HG03103 (cell line): ENCODE results near the gene GPR155.
A peak's percentile ranks its signal among the peaks of the same experiment; 100 is the strongest.
"Not testable (repeated sequence)": the region's sequence is repeated elsewhere in the genome, so short reads cannot be mapped to it uniquely, and the experiment has no call there.

Experiments
- ATAC-seq: cut with Tn5 transposase; IDR thresholded peaks from one replicate; pipeline ENCODE4 v1.9.1; 2021; ENCODE audit warnings: low read depth; ENCODE audit not compliant: unreplicated experiment

GPR155 gene

DNA sequence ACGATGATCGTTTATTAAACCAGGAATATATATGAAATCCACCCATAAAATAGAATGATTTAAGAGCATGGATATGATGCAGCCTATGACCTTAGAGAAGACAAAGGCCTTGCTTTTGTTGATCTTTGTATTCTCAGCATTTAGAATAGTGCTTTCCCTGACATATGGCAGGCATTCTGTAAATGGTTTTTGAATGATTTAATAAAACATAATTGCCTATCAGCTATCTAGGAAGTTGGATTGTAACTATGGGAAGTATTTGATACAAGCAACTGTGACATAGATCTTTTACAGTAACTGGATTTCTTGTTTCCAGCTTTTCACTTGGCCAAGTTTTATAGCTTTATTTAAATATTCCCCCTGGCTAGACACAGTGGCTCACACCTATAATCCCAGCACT is 5.1 kb upstream of the GPR155 start:
- no peak for ATAC-seq

DNA sequence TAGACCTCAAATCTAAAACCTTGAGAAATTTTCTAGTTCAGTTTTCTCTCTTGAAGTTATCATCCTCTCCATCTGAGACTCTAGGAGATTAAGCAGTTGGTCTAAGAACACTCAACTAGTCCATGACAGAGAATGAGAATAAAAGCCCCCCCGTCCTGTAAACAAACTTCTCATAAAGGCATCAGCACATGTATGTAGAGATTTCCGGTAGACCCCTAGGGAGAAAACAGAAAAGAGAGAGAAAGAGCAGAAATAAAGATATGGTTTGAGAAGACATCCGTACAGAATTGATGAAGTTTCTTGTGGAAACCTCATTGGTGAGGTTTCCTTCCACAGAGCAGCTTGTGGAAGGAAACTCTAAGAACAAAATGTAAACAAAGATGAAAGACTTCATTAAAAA is 3.2 kb upstream of the GPR155 start:
- ATAC-seq = no peak

DNA sequence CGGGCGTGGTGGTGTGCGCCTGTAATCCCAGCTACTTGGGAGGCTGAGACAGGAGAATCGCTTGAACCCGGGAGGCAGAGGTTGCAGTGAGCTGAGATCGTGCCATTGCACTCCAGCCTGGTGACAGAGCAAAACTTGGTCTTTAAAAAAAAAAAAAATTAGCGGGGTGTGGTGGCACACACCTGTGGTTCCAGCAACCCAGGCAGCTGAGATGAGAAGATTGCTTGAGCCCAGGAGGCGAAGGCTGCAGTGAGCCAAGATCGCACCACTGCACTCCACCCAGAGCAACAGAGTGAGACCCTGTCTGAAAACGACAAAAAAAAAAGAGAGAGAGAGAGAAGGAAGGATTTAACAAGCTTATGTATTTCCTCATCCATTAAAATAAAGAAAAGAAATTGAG is 2.7 kb upstream of the GPR155 start:
- ATAC-seq = not testable (repeated sequence)

DNA sequence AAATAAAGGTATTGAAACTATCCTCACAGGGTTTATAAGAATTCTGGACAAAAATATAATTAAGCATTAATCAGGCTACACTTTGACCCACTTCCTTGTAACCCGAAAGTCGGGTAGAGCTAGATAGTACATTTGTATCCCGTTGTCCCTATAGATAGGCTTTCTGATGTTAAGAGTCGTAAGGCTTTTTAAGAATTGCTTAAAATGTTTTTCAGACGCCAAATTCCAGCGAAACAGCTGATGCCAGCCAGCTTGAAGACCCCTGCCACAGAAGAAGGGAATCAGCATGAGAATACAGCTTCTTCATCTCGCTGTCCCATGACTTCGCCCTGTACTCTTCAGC is 962 bp upstream of the GPR155 start:
- no peak for ATAC-seq

DNA sequence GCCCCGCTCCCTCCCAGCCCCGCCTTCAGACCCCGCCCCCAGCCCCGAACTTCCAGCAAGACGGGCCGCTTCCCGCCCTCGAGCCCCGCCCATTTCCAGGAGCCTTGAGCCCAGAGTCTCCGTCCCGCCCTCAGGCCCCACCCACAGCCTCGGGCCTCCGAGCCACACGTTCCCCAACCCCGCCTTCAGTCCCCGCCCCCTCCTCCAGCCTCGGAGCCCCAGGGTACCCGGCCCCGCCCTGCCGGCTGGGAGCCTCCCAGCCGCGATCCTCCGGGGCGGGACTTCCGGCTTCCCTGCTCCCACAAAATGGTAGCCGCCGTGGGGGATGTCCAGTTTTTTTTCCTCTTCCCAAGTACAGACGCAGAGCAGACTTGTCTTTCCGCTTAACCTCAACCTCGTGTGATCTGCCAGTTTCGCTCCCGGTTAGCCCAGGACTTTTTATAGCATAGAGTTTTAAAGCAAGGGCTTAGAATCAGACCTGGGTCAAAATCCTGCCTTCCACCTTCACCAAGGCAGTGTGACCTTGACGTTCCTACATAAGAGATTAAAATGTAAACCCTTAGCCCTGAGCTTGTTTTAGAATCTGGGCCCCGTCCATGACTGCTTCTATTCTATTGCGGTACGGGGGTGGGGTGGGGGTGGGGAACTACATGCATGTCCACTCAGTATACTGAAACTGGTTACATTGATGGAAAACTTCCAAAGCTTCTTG is 435 bp upstream of the GPR155 start:
- peak; percentile 87 for ATAC-seq

DNA sequence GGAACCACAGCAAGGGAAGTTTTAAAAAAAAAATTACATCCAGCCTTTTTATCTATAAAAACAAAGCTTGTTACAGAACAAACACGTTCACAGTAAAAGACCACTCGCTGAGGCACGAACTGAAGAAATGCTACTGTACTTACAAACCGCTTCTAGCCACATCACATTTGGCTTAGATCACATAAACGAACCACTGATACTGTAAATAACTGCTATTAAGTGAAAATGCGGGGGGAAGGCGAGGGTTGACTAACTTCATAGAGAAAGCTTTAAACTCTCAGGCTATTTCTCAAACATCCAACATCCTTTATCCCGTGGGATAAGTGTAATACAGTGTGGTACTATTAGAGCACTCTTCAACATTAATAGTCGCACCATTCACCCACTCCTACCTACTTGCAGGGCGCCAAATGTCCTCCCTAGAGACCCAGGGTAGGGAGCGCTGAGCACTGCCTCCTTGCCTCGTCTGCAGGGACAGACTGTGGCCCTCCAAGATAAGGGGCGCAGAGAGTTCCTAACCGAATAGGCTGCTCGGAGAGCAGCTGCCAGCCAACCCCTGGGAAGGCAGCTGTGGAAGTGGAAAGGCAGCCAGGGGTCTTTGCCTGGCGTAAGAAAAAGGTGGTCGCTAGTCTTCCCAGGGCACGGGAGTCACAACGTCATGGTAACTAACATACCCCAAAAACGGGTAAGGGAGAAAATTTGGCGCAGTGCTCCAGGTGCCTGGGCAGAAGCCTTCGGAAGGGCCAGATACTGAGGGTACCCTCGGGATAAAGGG is 854 bp downstream of the GPR155 start:
- ATAC-seq = peak; percentile 27

DNA sequence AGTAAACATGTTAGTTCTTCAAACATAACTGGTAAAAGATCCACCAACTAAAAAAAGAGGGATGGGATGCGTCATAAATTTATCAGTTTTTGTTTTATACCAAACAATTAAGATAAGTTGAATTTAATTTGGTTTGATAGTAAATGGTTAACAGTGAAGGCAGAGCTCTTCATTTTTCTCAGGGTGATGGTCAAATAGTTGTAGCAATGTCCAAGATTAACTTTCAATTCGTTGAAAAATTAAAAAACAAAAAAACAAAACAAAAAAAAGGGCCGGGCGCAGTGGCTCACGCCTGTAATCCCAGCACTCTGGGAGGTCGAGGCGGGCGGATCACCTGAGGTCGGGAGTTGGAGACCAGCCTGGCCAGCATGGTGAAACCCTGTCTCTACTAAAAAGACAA is 1.8 kb downstream of the GPR155 start:
- not testable (repeated sequence) for ATAC-seq

DNA sequence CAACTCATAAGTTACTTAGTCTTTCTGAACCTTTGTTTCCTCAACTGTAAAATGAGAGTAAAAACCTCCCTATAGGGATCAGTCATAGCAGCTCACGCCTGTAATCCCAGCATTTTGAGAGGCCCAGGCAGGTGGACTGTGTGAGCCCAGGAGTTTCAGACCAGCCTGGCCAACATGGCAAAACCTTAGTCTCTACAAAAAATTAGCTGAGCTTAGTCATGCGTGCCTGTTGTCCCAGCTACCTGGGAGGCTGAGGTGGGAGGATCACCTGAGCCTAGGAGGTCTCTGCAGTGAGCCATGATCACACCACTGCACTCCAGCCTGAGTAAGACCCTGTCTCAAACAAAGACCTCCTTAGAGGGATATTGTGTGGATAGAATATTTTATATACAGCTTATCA is 2.3 kb downstream of the GPR155 start:
- ATAC-seq = no peak

DNA sequence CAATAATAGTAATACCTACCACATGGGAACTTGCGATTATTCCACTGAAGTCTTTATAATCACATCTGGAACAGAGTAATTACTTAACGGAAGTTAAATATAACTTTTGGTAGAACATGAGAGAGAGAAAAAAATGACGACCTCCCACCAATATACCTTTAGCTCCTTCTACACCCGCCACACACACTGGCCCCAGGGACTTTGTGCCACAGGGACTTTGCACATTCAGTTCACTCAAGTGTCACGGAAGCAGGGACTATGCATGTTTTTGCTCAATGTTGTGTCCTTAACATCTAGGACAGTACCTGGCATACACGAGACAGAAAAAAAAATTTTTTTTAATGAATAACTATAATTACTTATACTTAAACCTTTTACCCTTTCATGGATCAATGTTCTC is 4.0 kb downstream of the GPR155 start:
- ATAC-seq = no peak

DNA sequence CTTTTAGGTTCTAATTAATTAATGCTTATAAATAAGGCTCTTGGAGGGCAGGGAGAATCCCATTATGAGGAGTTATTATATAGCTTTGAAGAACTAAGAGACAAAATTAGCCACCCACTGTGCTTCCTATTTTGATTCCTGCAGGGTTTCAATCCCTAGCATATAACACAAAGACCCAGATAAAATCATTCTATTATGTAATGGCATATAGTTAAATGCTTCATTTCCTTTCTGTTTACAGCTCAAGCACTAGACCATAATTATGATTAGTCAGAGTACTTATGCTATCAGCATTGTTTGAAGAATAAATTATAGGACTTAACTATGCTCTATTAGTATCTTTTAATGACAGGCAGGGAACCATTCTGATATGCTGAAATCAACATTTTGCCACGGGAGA is 9.1 kb downstream of the GPR155 start:
- no peak for ATAC-seq

DNA sequence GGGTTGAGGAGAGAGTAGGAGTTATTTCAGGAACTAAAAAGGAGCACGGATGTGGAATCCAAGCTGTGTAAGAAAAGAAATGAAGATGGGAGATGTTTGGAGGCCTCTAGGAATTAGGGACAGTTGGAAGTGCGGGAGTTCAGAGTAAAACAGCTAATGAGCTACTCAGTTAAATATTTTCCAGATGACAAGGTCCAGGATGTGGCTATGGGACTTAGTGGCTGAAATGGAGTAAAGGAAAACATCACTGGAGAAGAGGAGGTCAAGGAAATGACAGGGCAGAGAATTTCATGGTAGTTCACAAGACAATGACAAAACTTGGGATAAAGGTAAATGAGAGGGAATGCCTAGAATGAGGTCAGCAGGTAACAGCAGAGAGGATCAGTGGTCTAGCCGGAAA is 13.0 kb downstream of the GPR155 start:
- no peak for ATAC-seq

DNA sequence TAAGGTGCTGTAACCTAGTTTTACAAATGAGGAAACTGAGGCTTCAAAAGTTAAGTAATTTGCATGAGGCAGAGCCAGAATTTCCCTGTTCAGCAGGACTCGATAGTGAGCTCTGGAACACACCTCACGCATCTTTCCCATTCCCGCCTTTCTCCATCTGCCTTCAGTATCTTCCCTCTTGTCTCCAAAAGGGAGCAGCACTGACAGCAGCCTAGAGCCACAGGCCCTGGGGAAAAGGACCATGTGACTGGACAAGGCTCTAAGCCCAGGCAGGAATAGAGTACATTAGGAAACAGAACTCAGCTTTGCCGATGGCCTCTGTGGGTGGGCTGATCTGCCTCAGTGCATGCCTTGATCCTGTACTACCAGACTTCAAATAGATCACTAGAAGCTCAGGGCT is 21.5 kb downstream of the GPR155 start:
- ATAC-seq = no peak

DNA sequence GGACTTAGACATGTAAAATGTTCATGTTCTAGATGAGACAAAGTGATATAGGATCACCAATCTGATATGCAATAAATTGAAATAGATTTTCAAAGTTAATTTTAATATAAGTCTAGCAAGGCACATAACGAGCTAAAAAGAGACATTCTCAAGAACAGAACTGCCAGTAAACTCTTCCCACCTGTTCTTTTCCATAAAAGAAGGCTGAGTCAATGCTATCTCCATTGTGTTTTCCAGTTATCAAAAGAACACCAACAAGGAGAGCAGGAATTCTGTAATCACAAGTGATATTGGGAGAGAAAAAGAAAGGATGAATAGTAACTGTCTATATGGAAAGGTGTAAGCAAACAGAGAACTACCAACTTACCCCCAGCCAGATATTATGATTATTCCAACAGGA is 25.6 kb downstream of the GPR155 start:
- no peak for ATAC-seq

DNA sequence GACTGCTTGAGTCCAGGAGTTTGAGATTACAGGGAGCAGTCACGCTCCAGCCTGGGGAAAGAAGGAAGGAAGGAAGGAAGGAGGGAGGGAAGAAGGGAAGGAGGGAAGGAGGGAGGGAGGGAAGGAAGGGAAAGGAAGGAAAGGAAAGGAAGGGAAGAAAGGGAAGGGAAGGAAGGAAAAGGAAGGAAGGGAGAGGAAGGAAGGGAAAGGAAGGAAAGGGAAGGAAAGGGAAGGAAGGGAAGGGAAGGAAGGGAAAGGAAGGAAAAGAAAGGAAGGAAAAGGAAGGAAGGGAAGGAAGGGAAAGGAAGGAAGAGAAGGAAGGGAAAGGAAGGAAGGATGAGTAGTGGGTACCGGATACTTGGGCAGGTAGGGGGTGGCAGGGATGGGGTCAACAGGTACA is 32.3 kb downstream of the GPR155 start:
- no peak for ATAC-seq

DNA sequence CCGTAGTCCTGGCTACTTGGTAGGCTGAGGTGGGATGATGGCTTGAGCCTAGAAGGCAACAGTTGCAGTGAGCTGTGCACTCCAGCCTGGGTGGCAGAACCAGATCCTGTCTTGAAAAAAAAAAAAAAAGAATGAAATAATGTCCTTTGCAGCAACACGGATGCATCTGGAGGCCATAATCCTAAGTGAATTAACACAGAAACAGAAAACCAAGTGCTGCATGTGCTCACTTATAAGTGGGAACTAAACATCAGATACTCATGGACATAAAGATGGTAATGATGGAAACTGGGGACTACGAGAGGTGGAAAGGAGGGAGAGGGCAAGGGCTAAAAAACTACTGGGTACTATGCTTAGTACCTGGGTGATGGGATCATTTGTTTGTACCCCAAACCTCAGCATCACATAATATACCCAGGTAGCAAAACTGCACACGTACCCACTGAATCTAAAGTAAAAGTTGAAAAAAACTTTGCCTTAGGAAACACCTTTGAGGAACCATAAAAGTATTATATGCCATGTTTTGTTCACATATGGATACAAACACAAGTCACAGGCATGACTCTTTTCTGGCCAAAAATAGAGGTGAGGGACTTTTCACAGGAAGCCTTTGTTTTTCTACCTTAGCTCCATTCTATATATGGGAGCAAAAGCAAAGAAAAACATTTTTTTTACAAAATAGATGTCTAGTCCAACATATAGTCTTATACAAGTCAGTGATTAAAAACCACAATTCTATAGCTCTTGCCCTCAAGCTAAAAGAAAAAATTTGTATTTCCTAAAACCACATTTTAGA is 36.6 kb downstream of the GPR155 start:
- no peak for ATAC-seq

DNA sequence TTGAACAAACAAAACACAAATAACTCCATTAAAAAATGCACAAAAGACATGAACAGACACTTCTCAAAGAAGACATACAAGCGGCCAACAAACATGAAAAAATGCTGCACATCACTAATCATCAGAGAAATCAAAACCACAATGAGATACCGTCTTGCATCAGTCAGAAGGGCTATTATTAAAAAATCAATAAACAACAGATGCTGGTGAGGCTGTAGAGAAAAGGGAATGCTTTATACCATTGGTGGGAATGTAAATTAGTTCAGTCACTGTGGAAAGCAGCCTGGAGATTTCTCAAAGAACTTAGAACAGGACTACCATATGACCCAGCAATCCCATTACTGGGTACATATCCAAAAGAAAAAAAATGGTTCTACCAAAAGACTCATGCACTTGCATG is 37.8 kb downstream of the GPR155 start:
- no peak for ATAC-seq

DNA sequence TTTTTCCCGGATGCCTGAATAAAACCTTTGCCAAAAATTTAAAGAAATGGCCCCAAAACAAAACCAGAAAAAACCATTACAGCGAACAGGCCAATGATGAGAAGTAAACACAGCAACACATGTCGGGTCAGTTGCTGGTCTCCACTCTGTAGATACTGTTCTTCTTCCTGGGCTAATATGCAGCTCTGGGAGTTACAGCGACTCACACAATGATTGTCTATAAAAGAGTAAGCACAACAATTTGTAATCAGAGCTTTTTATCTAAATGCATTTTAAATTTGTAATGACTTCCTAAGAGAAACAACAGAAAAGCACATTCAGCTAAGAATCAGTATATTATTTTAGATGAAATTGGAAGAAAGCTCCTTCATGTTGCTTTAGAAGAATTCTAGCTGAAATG is 40.3 kb downstream of the GPR155 start:
- ATAC-seq = no peak

DNA sequence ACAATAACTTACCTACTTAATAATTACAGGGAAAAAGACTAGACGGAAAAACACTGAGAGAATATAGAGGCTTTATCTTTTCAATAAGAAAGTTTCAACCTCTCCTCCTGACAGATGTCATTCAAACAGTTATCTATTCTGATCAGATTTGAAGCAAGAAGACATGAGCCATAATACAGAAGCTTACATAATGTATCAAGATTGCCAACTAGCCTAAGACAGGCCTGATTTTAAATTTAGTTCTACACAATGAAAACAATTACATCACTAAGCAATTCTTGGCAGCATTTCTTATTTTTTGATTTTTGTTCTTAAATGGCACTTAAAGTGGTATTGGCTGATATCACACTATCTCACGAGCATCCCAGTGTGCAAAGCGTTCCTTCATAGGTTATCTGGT is 41.6 kb downstream of the GPR155 start:
- no peak for ATAC-seq

DNA sequence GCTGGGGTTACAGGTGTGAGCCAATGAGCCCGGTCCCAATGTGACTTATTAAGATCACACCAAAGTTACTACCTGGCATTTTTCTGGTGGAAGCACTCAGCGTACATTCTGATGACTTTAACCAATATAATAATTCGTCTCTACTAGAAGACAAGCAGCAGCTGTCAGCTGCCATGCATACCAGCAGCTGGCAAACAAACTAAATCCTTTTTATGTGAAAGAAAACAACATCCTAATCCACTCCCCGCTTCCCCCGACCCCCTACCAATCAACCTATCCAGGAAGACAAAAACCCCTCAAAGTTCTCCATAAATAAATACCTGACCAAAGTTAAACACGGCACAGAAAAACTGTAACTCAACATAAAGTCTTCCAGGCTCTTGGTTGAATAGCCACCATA is 42.1 kb downstream of the GPR155 start:
- ATAC-seq = no peak

DNA sequence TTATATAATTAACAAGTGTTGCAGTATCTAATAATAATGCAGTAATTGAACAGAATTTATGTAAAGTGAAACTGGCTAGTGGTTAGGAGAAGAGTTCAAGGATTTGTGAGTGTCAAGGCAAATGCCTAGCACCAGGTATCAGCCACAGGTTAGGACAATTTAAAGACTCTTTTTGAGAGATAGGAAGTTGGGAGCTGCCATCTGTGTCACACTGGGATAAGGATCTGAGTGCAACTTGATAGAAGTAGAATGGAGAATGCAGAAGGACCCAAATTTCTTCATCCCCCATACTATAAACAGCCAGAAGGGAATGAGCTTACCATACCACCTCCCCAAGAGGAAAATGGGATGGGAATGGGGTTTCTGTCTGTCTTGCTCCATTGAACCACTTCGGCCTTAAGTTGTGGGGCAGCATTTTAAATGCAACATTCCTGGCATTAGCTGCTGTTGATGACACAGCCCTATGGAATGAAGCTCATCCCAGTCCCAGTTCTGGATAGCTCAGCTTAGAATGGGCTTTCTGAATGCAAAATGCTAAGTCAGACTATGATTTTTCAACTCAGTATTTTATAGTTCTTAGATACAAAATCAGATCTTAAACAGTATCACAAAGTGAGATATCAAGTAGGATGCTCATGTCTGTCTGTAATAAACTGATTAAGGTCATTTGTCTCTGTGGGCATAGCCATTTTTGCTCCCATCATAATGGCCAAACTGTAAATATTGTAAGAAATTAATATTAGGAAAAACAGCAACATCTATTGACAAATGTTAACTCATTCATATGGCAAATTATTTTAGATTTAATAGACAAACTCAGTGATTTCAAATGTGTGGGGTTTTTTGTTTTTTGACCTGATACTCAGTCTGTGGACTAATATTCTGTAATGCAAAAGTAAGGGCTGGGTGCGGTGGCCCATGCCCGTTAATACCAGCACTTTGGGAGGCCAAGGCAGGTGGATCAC is 44.0 kb downstream of the GPR155 start:
- no peak for ATAC-seq

DNA sequence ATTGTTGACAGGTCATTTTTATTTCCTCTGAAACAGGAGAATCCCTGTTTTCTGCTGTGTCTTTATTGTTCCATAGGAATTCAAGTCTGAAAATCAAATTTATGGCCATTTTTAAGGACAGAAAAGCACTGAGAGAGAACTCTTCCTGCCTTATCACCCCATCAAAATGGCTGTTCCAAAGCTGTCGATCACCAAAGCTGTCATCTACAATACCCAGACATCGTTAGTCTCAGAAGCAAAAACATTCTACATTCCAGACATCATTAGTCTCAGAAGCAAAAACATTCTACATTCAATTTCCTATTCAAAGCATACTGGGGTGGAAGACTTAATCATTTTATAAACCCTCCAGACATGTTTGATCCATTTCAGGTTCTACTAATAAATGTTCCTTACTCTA is 46.9 kb downstream of the GPR155 start:
- ATAC-seq = no peak
